Fibroblast of the aortic adventitia (primary cell): Measurements from ENCODE around the gene GPR162. TPM values are rescaled to one million over a fixed set of nuclear protein-coding genes. Genes with fewer than 3 reads are reported as not detected.
A peak's percentile ranks its signal among the peaks of the same experiment; 100 is the strongest.

Experiments used
- DNase-seq: peaks from one replicate; pipeline ENCODE4 v3.0.0-alpha.2; 2010; ENCODE audit warnings: low read depth
- H3K4me3 ChIP-seq: 2 replicates; pipeline ENCODE4 v1.5.1; 2011; ENCODE audit warnings: low read depth, mild to moderate bottlenecking, control low read depth, low read length, moderate library complexity
- CTCF ChIP-seq: IDR thresholded peaks from 2 replicates; pipeline ENCODE4 v1.5.1; 2011; ENCODE audit warnings: mild to moderate bottlenecking, low read length, control low read depth, inconsistent platforms; ENCODE audit not compliant: insufficient read depth
- total RNA-seq: library from RNA; depleted of rRNA; stranded (reverse); fragments of >200 nt; gene quantifications from 2 replicates; pipeline ENCODE4 v1.2.3, GENCODE V29; 2012; ENCODE audit warnings: low replicate concordance

Gene GPR162
- total RNA-seq, 1 donor: 2.6 TPM

- no peak overlapping the region for H3K4me3 ChIP-seq
- DNase-seq: no peak
- no peak for TF ChIP-seq CTCF
Measured at GRCh38 chr12:6775185-6776174, 46.1 kb upstream of the GPR162 start.

- no peak for DNase-seq
- no peak for TF ChIP-seq CTCF
- H3K4me3 ChIP-seq: no peak overlapping the region
Measured at GRCh38 chr12:6777386-6777785, 44.2 kb upstream of the GPR162 start.

- H3K4me3 ChIP-seq: peak overlapping the region; percentile 58
- DNase-seq: peak; percentile 39
- no peak for TF ChIP-seq CTCF
Measured at GRCh38 chr12:6778217-6778573, 43.4 kb upstream of the GPR162 start.

- peak overlapping the region; percentile 58 for H3K4me3 ChIP-seq
- DNase-seq: peak; percentile 94
- peak; percentile 94 for TF ChIP-seq CTCF
Measured at GRCh38 chr12:6778574-6779550, 42.8 kb upstream of the GPR162 start.

- no peak for TF ChIP-seq CTCF
- no peak for DNase-seq
- H3K4me3 ChIP-seq: no peak overlapping the region
Measured at GRCh38 chr12:6779708-6780432, 41.8 kb upstream of the GPR162 start.

- no peak for TF ChIP-seq CTCF
- DNase-seq: no peak
- H3K4me3 ChIP-seq: no peak overlapping the region
Measured at GRCh38 chr12:6780573-6780972, 41.0 kb upstream of the GPR162 start.
